Measurements from ENCODE around the gene UBE2S. TPM values are rescaled to one million over a fixed set of nuclear protein-coding genes. Genes with fewer than 3 reads are reported as not detected.
A peak's percentile ranks its signal among the peaks of the same experiment; 100 is the strongest.

The UBE2S gene
- total and polyA plus RNA-seq, 2 of the 8 experiments (the other 6 are each of a cell fraction or from before 2014, with no cell fraction given) = 398 to 530 TPM

DNA sequence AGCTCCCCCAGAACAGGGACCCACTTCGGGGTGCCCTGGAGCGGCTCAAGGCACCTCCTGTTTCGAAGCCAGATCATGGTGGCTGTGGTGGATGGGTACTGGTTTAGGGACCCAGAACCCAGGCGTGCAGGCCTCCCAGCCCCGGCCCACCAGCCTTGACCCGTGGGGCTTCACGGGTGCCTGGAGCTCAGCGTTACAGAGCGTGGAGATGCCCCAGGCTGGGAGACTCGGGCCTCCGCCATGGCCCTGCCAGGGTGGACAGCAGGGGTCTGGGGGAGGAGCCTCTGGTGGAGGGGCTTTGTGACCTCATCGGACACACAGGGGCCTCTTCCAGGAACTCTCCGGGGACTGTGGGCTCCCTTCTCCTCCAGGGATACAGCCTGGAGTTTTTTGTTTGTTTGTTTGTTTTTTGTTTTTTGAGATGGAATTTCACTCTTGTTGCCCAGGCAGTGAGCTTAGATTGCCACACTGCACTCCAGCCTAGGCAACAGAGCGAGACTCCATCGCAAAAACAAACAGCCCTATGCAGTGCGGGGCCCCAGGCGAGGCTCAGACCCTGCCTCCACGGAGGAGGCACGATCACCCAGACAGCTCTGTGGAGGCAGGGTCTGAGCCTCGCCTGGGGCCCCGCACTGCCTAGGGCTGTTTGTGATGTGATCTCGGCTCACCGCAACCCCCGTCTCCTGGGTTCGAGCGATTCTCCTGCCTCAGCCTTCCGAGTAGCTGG is 44.4 kb downstream of the UBE2S start, which contains the start of gene GARIN5B:
Gene GARIN5B (minus strand): TSS at position 271 of the 727 bp plus-strand sequence. CDS start 194 bp downstream, at position 77.
- H2BK15ac ChIP-seq (ENCODE audit: low read length) = peak within 1 kb of the TSS; percentile 72; the same call in 1 of the 2 replicates
- H3K56ac ChIP-seq (replicated peaks; ENCODE audit: insufficient read length, low read depth, low read length) = no peak within 1 kb of the TSS
- H3K14ac ChIP-seq (ENCODE audit: insufficient read length) = no peak within 1 kb of the TSS
- 89% methylated on average over 22 of the region's 27 CpGs; no CpG with 5 or more reads in 1 of the 2 experiments for WGBS, 2 experiments (ENCODE audit: extremely low coverage in 1 of 2, insufficient coverage in 1 of 2, insufficient read length in 1 of 2, insufficient replicate concordance in 2 of 2, low coverage in 1 of 2, low lambda C conversion rate in 2 of 2, missing lambda C conversion rate in 1 of 2)
- H3K4me2 ChIP-seq (ENCODE audit: insufficient read depth in 1 of 2, low read depth in 2 of 2, low read length in 2 of 2) = no peak within 1 kb of the TSS
- H3K4me3 ChIP-seq (ENCODE audit: extremely low read depth in 1 of 4, insufficient read depth in 2 of 4, low read depth in 3 of 4, low read length in 4 of 4) = no peak within 1 kb of the TSS
- H4K20me1 ChIP-seq (replicated peaks in 1 of 2; ENCODE audit: control insufficient read depth in 1 of 2, insufficient read depth in 2 of 2, low read length in 2 of 2) = no peaks in the 10 kb centered on the region
- H3K36me3 ChIP-seq (ENCODE audit: control insufficient read depth in 2 of 4, insufficient read depth in 4 of 4, low read length in 3 of 4) = no peaks in the 10 kb centered on the region
- H3K4me1 ChIP-seq (replicated peaks in 1 of 4; ENCODE audit: control insufficient read depth in 3 of 4, insufficient read depth in 4 of 4, low read length in 3 of 4) = peaks cover 0 to 10% (median 8%) of the 10 kb centered on the region in 4 experiments; a peak in 6 of 7 replicates
- H2BK12ac ChIP-seq (ENCODE audit: low read depth, low read length) = peak within 1 kb of the TSS; percentile 50; the same call in 1 of the 2 replicates
- peak within 1 kb of the TSS; percentile 96 for H4K8ac ChIP-seq (ENCODE audit: extremely low read depth, insufficient read depth, low read length)
- no peak within 1 kb of the TSS for H3K4ac ChIP-seq (replicated peaks; ENCODE audit: insufficient read length, low read depth, low read length)
- no peak within 1 kb of the TSS for H2BK20ac ChIP-seq (ENCODE audit: low read length)
- H4K5ac ChIP-seq (ENCODE audit: insufficient read length, low read depth, low read length) = peak within 1 kb of the TSS; percentile 31
- H3K79me1 ChIP-seq (ENCODE audit: low read depth, low read length) = no peaks in the 10 kb centered on the region
- H3K23ac ChIP-seq (ENCODE audit: insufficient read length) = no peak within 1 kb of the TSS
- FAIRE-seq = no peak
- peak within 1 kb of the TSS; percentile 82; the same call in 1 of the 2 replicates for H2AK5ac ChIP-seq (ENCODE audit: low read depth, low read length)
- no peak within 1 kb of the TSS; the same call in 1 of the 2 replicates for H3K18ac ChIP-seq (ENCODE audit: extremely low read depth, low read length)
- H3K23me2 ChIP-seq (ENCODE audit: low read depth, low read length) = no peaks in the 10 kb centered on the region
- H2AFZ ChIP-seq (ENCODE audit: low read length) = no peak within 1 kb of the TSS
- no peaks in the 10 kb centered on the region for H3K79me2 ChIP-seq (ENCODE audit: control insufficient read depth in 1 of 2, insufficient read depth in 2 of 2, low read length in 2 of 2)
- no peak for TF ChIP-seq RAD21 (IDR thresholded peaks at IDR 0.05 in 1 of 2, conservative IDR thresholded peaks at IDR 0.05 in 1 of 2; ENCODE audit: low read depth in 2 of 2, low read length in 2 of 2)
- no peak within 1 kb of the TSS for H3K9ac ChIP-seq (replicated peaks in 1 of 4; ENCODE audit: extremely low read depth in 1 of 4, low read depth in 3 of 4, low read length in 3 of 4)
- ChIA-PET POLR2A (ENCODE audit: partially characterized antibody) (interaction anchor here (0.6 to 3.8 kb wide), 11 partner anchors 10 to 44 kb away, joined by 3 to 16 read pairs (median 5); partner anchors contain the start of genes KMT5C and TMEM190), CTCF (ENCODE audit: partially characterized antibody) (interaction anchor here (0.7 to 2.5 kb wide), 4 partner anchors 9 to 217 kb away, joined by 3 to 11 read pairs (median 4); no protein-coding TSS in a partner anchor)
- H4K91ac ChIP-seq (replicated peaks; ENCODE audit: insufficient read length, low read length) = no peak within 1 kb of the TSS
- no peak for DNase-seq (ENCODE audit: low read depth in 1 of 2, low spot score in 2 of 2)
- peaks cover 0 to 12% (median 10%) of the 10 kb centered on the region in 4 experiments; a peak in 6 of 7 replicates for H3K27me3 ChIP-seq (replicated peaks in 1 of 4; ENCODE audit: control insufficient read depth in 3 of 4, extremely low read depth in 1 of 4, insufficient read depth in 3 of 4, low read length in 3 of 4)
- H3K27ac ChIP-seq (ENCODE audit: low read depth, low read length) = no peak within 1 kb of the TSS
- no peak within 1 kb of the TSS; the same call in 1 of the 2 replicates for H2BK5ac ChIP-seq (ENCODE audit: low read depth, low read length)
- H3K9me3 ChIP-seq (ENCODE audit: insufficient read depth in 2 of 2, low read depth in 1 of 2, low read length in 1 of 2) = no peaks in the 10 kb centered on the region
- no peak within 1 kb of the TSS for H2BK120ac ChIP-seq (replicated peaks; ENCODE audit: low read depth, low read length)

Data from H1 (cell line).